Jurkat, Clone E6-1 (cell line): ENCODE data around the gene MYO18A.
"Not testable (repeated sequence)": the region's sequence is repeated elsewhere in the genome, so short reads cannot be mapped to it uniquely, and the experiment has no call there.

ENCODE experiments used
- DNase-seq: peaks from one replicate; pipeline ENCODE4 v3.0.0-alpha.2; 2011; ENCODE audit warnings: low read depth, low spot score
- H3K4me3 ChIP-seq: 2 replicates; pipeline ENCODE4 v1.5.1; 2011; ENCODE audit warnings: mild to moderate bottlenecking, low read length, control low read depth, moderate library complexity

The MYO18A gene

GRCh38 chr17:29169806-29170591 lies 10.2 kb downstream of the MYO18A start:
- no peak for DNase-seq
- no peak overlapping the region for H3K4me3 ChIP-seq

GRCh38 chr17:29168759-29169126 lies 11.5 kb downstream of the MYO18A start:
- not testable (repeated sequence) for H3K4me3 ChIP-seq, DNase-seq

- DNase-seq, result no peak
- H3K4me3 ChIP-seq, result no peak overlapping the region
Measured at GRCh38 chr17:29168079-29168758, 12.0 kb downstream of the MYO18A start.

- no peak for DNase-seq
- no peak overlapping the region for H3K4me3 ChIP-seq
Measured at GRCh38 chr17:29167393-29168078, 12.7 kb downstream of the MYO18A start.

- no peak for DNase-seq
Measured at GRCh38 chr17:29166507-29166887, 13.7 kb downstream of the MYO18A start.

GRCh38 chr17:29165800-29166506 lies 14.2 kb downstream of the MYO18A start:
- H3K4me3 ChIP-seq, result no peak overlapping the region
- no peak for DNase-seq

More at GRCh38 chr17:29166507-29166887, 13.7 kb downstream of the MYO18A start:
- H3K4me3 ChIP-seq, result no peak overlapping the region

- H3K4me3 ChIP-seq, result no peak overlapping the region
- no peak for DNase-seq
Measured at GRCh38 chr17:29165261-29165660, 14.9 kb downstream of the MYO18A start.

GRCh38 chr17:29163563-29163962 lies 16.6 kb downstream of the MYO18A start:
- no peak for DNase-seq
- no peak overlapping the region for H3K4me3 ChIP-seq

- no peak for DNase-seq
- no peak overlapping the region for H3K4me3 ChIP-seq
Measured at GRCh38 chr17:29162909-29163341, 17.3 kb downstream of the MYO18A start.

GRCh38 chr17:29162082-29162908 lies 17.9 kb downstream of the MYO18A start:
- DNase-seq, result no peak

GRCh38 chr17:29160253-29160652 lies 19.9 kb downstream of the MYO18A start:
- no peak overlapping the region for H3K4me3 ChIP-seq
- no peak for DNase-seq

More at GRCh38 chr17:29162082-29162908, 17.9 kb downstream of the MYO18A start:
- H3K4me3 ChIP-seq, result no peak overlapping the region

- no peak overlapping the region for H3K4me3 ChIP-seq
- no peak for DNase-seq
Measured at GRCh38 chr17:29159306-29159860, 20.8 kb downstream of the MYO18A start.

GRCh38 chr17:29158488-29159275 lies 21.5 kb downstream of the MYO18A start:
- H3K4me3 ChIP-seq, result no peak overlapping the region
- DNase-seq, result no peak

GRCh38 chr17:29158096-29158487 lies 22.1 kb downstream of the MYO18A start:
- DNase-seq, result no peak
- H3K4me3 ChIP-seq, result no peak overlapping the region

- no peak for DNase-seq
- no peak overlapping the region for H3K4me3 ChIP-seq
Measured at GRCh38 chr17:29157310-29157709, 22.9 kb downstream of the MYO18A start.

- DNase-seq, result no peak
- H3K4me3 ChIP-seq, result no peak overlapping the region
Measured at GRCh38 chr17:29156781-29157180, 23.4 kb downstream of the MYO18A start.

- no peak for DNase-seq
- H3K4me3 ChIP-seq, result no peak overlapping the region
Measured at GRCh38 chr17:29155966-29156338, 24.2 kb downstream of the MYO18A start.
